AG08396 (cell line): ENCODE data around the gene SYNDIG1.

Experiments
- DNase-seq: peaks from one replicate; pipeline ENCODE4 v3.0.0; 2012; ENCODE audit warnings: low spot score, mixed read lengths

The SYNDIG1 gene

GRCh38 chr20:24694157-24694726, 224.8 kb downstream of the SYNDIG1 start:
- DNase-seq, result no peak

- DNase-seq, result no peak
Observed at GRCh38 chr20:24694727-24695528, 225.5 kb downstream of the SYNDIG1 start.

GRCh38 chr20:24695529-24696225, 226.2 kb downstream of the SYNDIG1 start:
- DNase-seq, result no peak

DNA sequence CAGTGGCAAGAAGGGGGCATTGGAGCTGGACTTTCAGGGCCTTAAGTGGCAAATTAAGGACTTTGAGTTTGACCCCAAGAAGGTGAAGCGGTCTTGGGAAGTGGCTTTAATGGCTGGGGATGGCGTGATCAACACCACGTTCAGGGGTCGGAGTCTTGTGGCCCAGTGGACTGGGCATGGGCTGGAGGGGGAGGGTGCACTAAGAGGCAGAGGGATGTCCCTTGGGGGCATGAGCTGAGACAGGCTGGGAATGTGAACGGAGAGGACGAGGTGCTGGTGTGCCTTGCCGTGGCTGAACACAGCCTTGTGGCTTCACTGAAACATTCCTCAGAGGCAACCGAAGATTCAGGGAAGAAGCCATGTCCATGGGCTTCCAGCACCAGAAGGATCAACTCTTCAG, 227.0 kb downstream of the SYNDIG1 start:
- DNase-seq, result no peak

GRCh38 chr20:24697411-24697810, 228.0 kb downstream of the SYNDIG1 start:
- DNase-seq, result no peak

- DNase-seq, result no peak
Observed at GRCh38 chr20:24698189-24698588, 228.8 kb downstream of the SYNDIG1 start.

- no peak for DNase-seq
Observed at GRCh38 chr20:24698706-24699206, 229.3 kb downstream of the SYNDIG1 start.

- no peak for DNase-seq
Observed at GRCh38 chr20:24699321-24700165, 230.1 kb downstream of the SYNDIG1 start.

DNA sequence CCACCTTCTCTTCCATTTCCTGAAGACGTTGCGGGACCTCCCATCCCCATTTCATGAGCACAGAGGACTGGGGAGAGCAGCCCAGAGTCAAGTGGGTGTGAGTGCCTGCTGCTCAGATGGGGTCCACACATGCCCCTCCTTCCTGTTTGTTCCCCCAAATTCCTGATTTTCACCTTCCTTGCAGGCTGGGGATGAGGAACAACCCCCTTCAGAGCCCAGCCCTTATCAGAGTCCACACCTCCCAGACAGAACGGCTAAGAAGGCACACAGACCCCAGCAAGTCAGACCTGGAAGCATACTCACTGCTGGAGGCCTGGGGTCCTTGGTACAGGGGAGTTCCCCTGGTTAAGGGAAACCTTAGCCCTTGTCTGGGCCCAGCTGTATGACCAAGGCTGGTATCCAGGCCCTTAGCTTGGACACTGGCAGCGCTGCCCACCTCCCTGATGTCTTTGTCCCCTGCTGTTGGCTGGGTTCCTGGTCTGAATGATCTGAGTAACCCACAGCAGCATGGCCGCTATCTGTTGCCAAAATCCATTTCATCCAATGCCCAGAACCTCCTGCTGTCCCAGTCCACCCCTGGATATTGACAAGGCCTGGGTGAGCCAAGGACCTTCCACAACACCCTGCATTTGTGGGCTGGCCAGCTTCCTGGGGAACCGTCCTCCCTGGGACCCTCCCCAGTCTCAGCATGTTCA, 230.9 kb downstream of the SYNDIG1 start:
- no peak for DNase-seq

- DNase-seq, result no peak
Observed at GRCh38 chr20:24701027-24701426, 231.6 kb downstream of the SYNDIG1 start.

DNA sequence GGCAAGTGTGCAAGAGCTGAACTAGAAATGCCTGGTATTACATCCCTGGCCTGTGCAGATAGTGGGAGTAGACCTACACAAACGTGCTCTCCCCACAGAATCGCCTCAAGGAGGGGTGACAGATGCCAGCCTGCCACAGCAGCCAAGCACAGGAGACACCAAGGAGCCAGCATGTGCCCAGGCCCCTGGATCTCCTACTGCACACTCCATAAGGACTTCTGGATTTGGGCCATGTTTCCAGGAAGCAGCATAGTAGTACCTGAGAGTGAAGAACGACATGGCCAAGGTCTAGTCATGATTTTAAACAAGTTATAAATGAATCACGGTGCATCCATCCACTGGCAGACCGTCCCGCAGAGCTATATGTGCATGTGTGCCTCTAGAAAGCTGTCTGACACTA, 232.2 kb downstream of the SYNDIG1 start:
- DNase-seq, result no peak

DNA sequence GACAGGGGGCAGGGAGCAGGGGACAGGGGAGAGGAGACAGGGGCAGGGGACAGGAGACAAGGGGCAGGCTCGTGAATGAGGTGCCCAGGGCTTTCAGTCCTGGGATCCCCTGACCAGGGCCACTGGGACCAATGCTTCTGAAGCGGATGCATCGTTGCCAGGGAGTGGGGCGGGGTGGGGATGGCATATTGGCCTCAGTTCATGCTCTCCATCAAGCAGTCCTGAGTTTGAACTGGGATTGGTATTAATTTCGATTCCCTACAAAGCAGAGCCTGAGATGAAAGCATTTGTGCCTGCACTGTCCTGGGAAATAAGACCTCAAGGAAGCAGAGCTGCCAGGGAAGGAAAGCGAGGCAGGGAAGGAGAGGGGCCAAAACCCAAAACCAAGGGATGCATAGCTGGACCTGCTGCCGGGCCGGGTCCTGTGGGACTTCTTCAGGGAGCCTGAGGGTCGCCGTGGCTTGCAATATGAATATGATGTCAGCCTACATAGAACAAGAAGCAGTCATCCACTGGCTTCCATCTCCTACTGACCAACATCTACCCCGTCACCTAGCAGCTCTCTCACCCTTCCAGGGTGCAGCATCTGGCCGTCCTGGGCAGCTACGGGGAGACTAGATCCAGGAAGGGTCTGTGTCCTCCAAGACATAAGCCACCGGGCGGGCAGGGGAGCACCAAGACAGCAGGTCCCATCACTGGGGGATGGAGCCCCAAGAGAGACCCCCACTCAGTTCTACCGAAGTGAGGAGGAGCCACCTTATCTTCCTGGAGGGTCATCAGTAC, 233.3 kb downstream of the SYNDIG1 start:
- no peak for DNase-seq

GRCh38 chr20:24703284-24703610, 233.8 kb downstream of the SYNDIG1 start:
- DNase-seq, result no peak

DNA sequence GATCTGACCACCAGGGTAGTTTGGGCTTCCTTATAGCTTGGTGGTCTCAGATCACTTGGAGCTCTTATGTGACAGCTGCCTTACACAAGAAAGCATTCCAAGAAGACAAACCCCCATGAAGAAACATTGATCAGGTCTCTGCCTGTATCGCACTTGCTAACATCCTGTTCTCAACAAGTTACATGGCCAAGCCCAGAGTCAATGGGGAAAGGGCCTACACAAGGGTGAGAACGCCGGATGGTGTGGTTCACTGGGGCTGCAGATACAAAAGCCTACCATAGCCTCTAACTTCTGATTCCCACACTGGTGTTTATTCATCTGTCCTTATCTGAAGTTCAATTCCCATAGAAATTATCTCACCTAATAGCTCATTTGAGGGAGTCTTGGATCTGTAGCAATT, 235.5 kb downstream of the SYNDIG1 start:
- DNase-seq, result no peak

DNA sequence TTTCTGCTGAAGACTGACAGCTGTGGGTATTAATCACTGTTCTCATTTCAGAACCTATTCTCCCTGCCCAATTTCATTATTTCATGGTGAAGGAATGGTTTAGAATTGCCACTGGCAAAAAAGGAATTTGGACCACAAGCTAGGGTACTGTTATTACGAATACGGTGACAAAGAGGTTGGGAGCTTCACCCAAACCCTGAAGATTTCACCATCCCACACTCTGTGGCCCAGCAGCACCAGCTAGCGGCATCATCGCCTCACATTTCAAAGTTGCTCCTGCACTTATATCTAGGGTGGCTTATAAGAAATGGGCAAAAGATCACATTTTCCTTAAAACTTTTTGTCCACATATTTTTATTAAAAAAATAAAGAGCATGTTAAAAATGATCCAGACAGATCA, 236.1 kb downstream of the SYNDIG1 start:
- DNase-seq, result no peak

GRCh38 chr20:24708411-24709295, 239.2 kb downstream of the SYNDIG1 start:
- DNase-seq, result no peak
